Measurements from ENCODE around the gene CDH18.

CDH18 gene

GRCh38 chr5:19564036-19564435 is 424.0 kb downstream of the CDH18 start:
- Histone ChIP-seq H4K20me1 (ENCODE audit: insufficient read depth, low read length, poor library complexity, severe bottlenecking) (no peaks in the 10 kb centered on the region), H3F3A (ENCODE audit: low read depth) (no peaks in the 10 kb centered on the region), H3K4me1 (ENCODE audit: insufficient read depth, low read length, poor library complexity, severe bottlenecking) (no peaks in the 10 kb centered on the region), H3K4me2 (ENCODE audit: low read depth, low read length, poor library complexity, severe bottlenecking) (no peak overlapping the region), H3K9me2 (replicated peaks; ENCODE audit: low read depth, low read length) (no peaks in the 10 kb centered on the region), H3K4me3 (ENCODE audit: low read length, poor library complexity, severe bottlenecking) (no peak overlapping the region), H3K9ac (ENCODE audit: low read depth, low read length, poor library complexity, severe bottlenecking) (no peak overlapping the region), H3K79me2 (ENCODE audit: insufficient read depth, low read length) (no peaks in the 10 kb centered on the region), H2AFZ (ENCODE audit: low read length) (no peak overlapping the region), H3K9me3 (ENCODE audit: insufficient read depth, low read depth, low read length) (no peaks in the 10 kb centered on the region), H3K36me3 (ENCODE audit: insufficient read depth, low read length) (no peaks in the 10 kb centered on the region), H3K27me3 (ENCODE audit: insufficient read depth, low read length, poor library complexity, severe bottlenecking) (no peaks in the 10 kb centered on the region)
- no peak for TF ChIP-seq CTCF (conservative IDR thresholded peaks at IDR 0.05; ENCODE audit: low read length)
- TF ChIP-seq EZH2phosphoT487 (IDR thresholded peaks at IDR 0.05; ENCODE audit: borderline replicate concordance) = no peak

- no peaks in the 10 kb centered on the region for H3K79me2 ChIP-seq (ENCODE audit: insufficient read depth, low read length)
- H3K9me2 ChIP-seq (replicated peaks; ENCODE audit: low read depth, low read length) = no peaks in the 10 kb centered on the region
- H3K9me3 ChIP-seq (ENCODE audit: insufficient read depth, low read depth, low read length) = no peaks in the 10 kb centered on the region
- H4K20me1 ChIP-seq (ENCODE audit: insufficient read depth, low read length, poor library complexity, severe bottlenecking) = no peaks in the 10 kb centered on the region
- no peak overlapping the region for H3K4me2 ChIP-seq (ENCODE audit: low read depth, low read length, poor library complexity, severe bottlenecking)
- H3K4me3 ChIP-seq (ENCODE audit: low read length, poor library complexity, severe bottlenecking) = no peak overlapping the region
- TF ChIP-seq CTCF (conservative IDR thresholded peaks at IDR 0.05; ENCODE audit: low read length) (no peak), EZH2phosphoT487 (IDR thresholded peaks at IDR 0.05; ENCODE audit: borderline replicate concordance) (no peak)
- no peaks in the 10 kb centered on the region for H3K27me3 ChIP-seq (ENCODE audit: insufficient read depth, low read length, poor library complexity, severe bottlenecking)
- no peak overlapping the region for H3K9ac ChIP-seq (ENCODE audit: low read depth, low read length, poor library complexity, severe bottlenecking)
- H3K4me1 ChIP-seq (ENCODE audit: insufficient read depth, low read length, poor library complexity, severe bottlenecking) = no peaks in the 10 kb centered on the region
- H3K36me3 ChIP-seq (ENCODE audit: insufficient read depth, low read length) = no peaks in the 10 kb centered on the region
- H2AFZ ChIP-seq (ENCODE audit: low read length) = no peak overlapping the region
- no peaks in the 10 kb centered on the region for H3F3A ChIP-seq (ENCODE audit: low read depth)
Observed at GRCh38 chr5:19555876-19556275, 432.1 kb downstream of the CDH18 start.

- Histone ChIP-seq H3K4me3 (ENCODE audit: low read length, poor library complexity, severe bottlenecking) (no peak overlapping the region), H2AFZ (ENCODE audit: low read length) (no peak overlapping the region), H3K9me2 (replicated peaks; ENCODE audit: low read depth, low read length) (no peaks in the 10 kb centered on the region)
Observed at GRCh38 chr5:19555436-19555835, 432.6 kb downstream of the CDH18 start.

More at GRCh38 chr5:19555436-19555835, 432.6 kb downstream of the CDH18 start:
- no peaks in the 10 kb centered on the region for H3F3A ChIP-seq (ENCODE audit: low read depth)
- H3K79me2 ChIP-seq (ENCODE audit: insufficient read depth, low read length) = no peaks in the 10 kb centered on the region
- TF ChIP-seq EZH2phosphoT487 (IDR thresholded peaks at IDR 0.05; ENCODE audit: borderline replicate concordance) (no peak), CTCF (conservative IDR thresholded peaks at IDR 0.05; ENCODE audit: low read length) (no peak)
- no peaks in the 10 kb centered on the region for H3K27me3 ChIP-seq (ENCODE audit: insufficient read depth, low read length, poor library complexity, severe bottlenecking)
- H3K36me3 ChIP-seq (ENCODE audit: insufficient read depth, low read length) = no peaks in the 10 kb centered on the region
- no peak overlapping the region for H3K4me2 ChIP-seq (ENCODE audit: low read depth, low read length, poor library complexity, severe bottlenecking)
- no peaks in the 10 kb centered on the region for H4K20me1 ChIP-seq (ENCODE audit: insufficient read depth, low read length, poor library complexity, severe bottlenecking)
- H3K9me3 ChIP-seq (ENCODE audit: insufficient read depth, low read depth, low read length) = no peaks in the 10 kb centered on the region
- H3K9ac ChIP-seq (ENCODE audit: low read depth, low read length, poor library complexity, severe bottlenecking) = no peak overlapping the region
- H3K4me1 ChIP-seq (ENCODE audit: insufficient read depth, low read length, poor library complexity, severe bottlenecking) = no peaks in the 10 kb centered on the region
